H1 (cell line): ENCODE measurements around the gene CMIP. TPM values are rescaled to one million over a fixed set of nuclear protein-coding genes. Genes with fewer than 3 reads are reported as not detected.

Source experiments
- CTCF ChIA-PET: fragments of 300-600 bp; sonication (Branson Sonifier 250); formaldehyde crosslinking; loops from one replicate; lab custom pipeline; 2021; ENCODE audit not compliant: partially characterized antibody; lab: Charles Lee
- POLR2A ChIA-PET: fragments of 300-600 bp; sonication (Branson Sonifier 250); formaldehyde crosslinking; loops from one replicate; lab custom pipeline; 2021; ENCODE audit warnings: inconsistent platforms; ENCODE audit not compliant: partially characterized antibody; lab: Charles Lee
- DNase-seq, 2 experiments: peaks; one replicate each; pipeline versions ENCODE4 v3.0.0 to v3.0.0-alpha.2; 2010 to 2022; ENCODE audit warnings: low spot score in 2 of 2, low read depth in 1 of 2, mixed read lengths in 1 of 2
- FAIRE-seq: peaks from 2 replicates; lab custom pipeline; 2011; peaks lifted over from hg19 to GRCh38; lab: Jason Lieb, UNC
- H2AFZ ChIP-seq: 2 replicates; pipeline ENCODE4 v1.8.1; 2012; ENCODE audit warnings: low read length, inconsistent platforms
- H2AK5ac ChIP-seq: 2 replicates; pipeline ENCODE4 v1.6.1; 2013; ENCODE audit warnings: low read depth, low read length
- H2BK120ac ChIP-seq: replicated peaks from 2 replicates; pipeline ENCODE3; 2013; ENCODE audit warnings: low read depth, low read length, inconsistent platforms
- H2BK12ac ChIP-seq: 2 replicates; pipeline ENCODE4 v1.6.1; 2013; ENCODE audit warnings: low read depth, low read length
- H2BK15ac ChIP-seq: 2 replicates; pipeline ENCODE4 v1.6.1; 2013; ENCODE audit warnings: low read length
- H2BK20ac ChIP-seq: 2 replicates; pipeline ENCODE4 v1.6.1; 2013; ENCODE audit warnings: low read length
- H2BK5ac ChIP-seq: 2 replicates; pipeline ENCODE4 v1.6.1; 2013; ENCODE audit warnings: low read depth, low read length
- H3K14ac ChIP-seq: 2 replicates; pipeline ENCODE4 v1.6.1; 2013; ENCODE audit warnings: inconsistent platforms; ENCODE audit not compliant: insufficient read length
- H3K18ac ChIP-seq: 2 replicates; pipeline ENCODE4 v1.6.1; 2013; ENCODE audit warnings: low read length; ENCODE audit errors: extremely low read depth
- H3K23ac ChIP-seq: 2 replicates; pipeline ENCODE4 v1.6.1; 2013; ENCODE audit warnings: inconsistent platforms; ENCODE audit not compliant: insufficient read length
- H3K23me2 ChIP-seq: 2 replicates; pipeline ENCODE4 v1.6.1; 2013; ENCODE audit warnings: low read depth, low read length
- H3K27ac ChIP-seq: 2 replicates; pipeline ENCODE4 v1.6.1; 2011; ENCODE audit warnings: low read depth, low read length, inconsistent platforms
- H3K27me3 ChIP-seq, 4 experiments: replicated peaks in 1 of 4; 1 replicate in 1 of 4; 2 replicates in 3 of 4; pipeline versions ENCODE4 v1.6.1 to v1.8.1; 2011 to 2013; ENCODE audit warnings: low read length in 3 of 4, mild to moderate bottlenecking in 3 of 4, inconsistent platforms in 2 of 4, mixed read lengths in 2 of 4, moderate library complexity in 1 of 4; ENCODE audit not compliant: control insufficient read depth in 3 of 4, insufficient read depth in 3 of 4; ENCODE audit errors: extremely low read depth in 1 of 4
- H3K36me3 ChIP-seq, 4 experiments: 2 replicates each; pipeline versions ENCODE4 v1.6.1 to v1.8.1; 2011 to 2013; ENCODE audit warnings: mild to moderate bottlenecking in 4 of 4, low read length in 3 of 4, moderate library complexity in 2 of 4, control low read depth in 1 of 4, inconsistent platforms in 1 of 4; ENCODE audit not compliant: insufficient read depth in 4 of 4, control insufficient read depth in 2 of 4
- H3K4ac ChIP-seq: replicated peaks from 2 replicates; pipeline ENCODE3; 2013; ENCODE audit warnings: low read length, low read depth, mixed read lengths, inconsistent platforms; ENCODE audit not compliant: insufficient read length
- H3K4me1 ChIP-seq, 4 experiments: replicated peaks in 1 of 4; 1 replicate in 1 of 4; 2 replicates in 3 of 4; pipeline versions ENCODE4 v1.6.1 to v1.8.1; 2011 to 2013; ENCODE audit warnings: low read length in 3 of 4, inconsistent platforms in 2 of 4, mixed read lengths in 1 of 4; ENCODE audit not compliant: insufficient read depth in 4 of 4, control insufficient read depth in 3 of 4
- H3K4me2 ChIP-seq, 2 experiments: 2 replicates each; pipeline versions ENCODE4 v1.6.1 to v1.8.1; 2011 to 2013; ENCODE audit warnings: low read depth in 2 of 2, low read length in 2 of 2, control low read depth in 1 of 2, inconsistent platforms in 1 of 2, mild to moderate bottlenecking in 1 of 2; ENCODE audit not compliant: insufficient read depth in 1 of 2
- H3K4me3 ChIP-seq, 4 experiments: fragments of 200-600, 300-600 bp in 1 of 4; sonication (generic), shearing (Covaris generic), sonication (Bioruptor Twin) in 1 of 4; 2 replicates each; pipeline versions ENCODE4 v1.5.1 to v1.8.1; 2011 to 2016; ENCODE audit warnings: low read length in 4 of 4, low read depth in 3 of 4, control low read depth in 2 of 4, inconsistent platforms in 2 of 4, mild to moderate bottlenecking in 2 of 4, mixed read lengths in 1 of 4, moderate library complexity in 1 of 4; ENCODE audit not compliant: insufficient read depth in 2 of 4; ENCODE audit errors: extremely low read depth in 1 of 4
- H3K56ac ChIP-seq: replicated peaks from 2 replicates; pipeline ENCODE3; 2013; ENCODE audit warnings: low read depth, mild to moderate bottlenecking, mixed read lengths, low read length, inconsistent platforms; ENCODE audit not compliant: insufficient read length
- H3K79me1 ChIP-seq: 2 replicates; pipeline ENCODE4 v1.6.1; 2013; ENCODE audit warnings: low read depth, low read length, control low read depth
- H3K79me2 ChIP-seq, 2 experiments: 2 replicates each; pipeline versions ENCODE4 v1.6.1 to v1.8.1; 2012 to 2013; ENCODE audit warnings: low read length in 2 of 2, mild to moderate bottlenecking in 2 of 2, inconsistent platforms in 1 of 2; ENCODE audit not compliant: insufficient read depth in 2 of 2, control insufficient read depth in 1 of 2
- H3K9ac ChIP-seq, 4 experiments: replicated peaks in 1 of 4; 1 replicate in 1 of 4; 2 replicates in 3 of 4; pipeline versions ENCODE4 v1.6.1 to v1.8.1; 2011 to 2013; ENCODE audit warnings: low read depth in 3 of 4, low read length in 3 of 4, control low read depth in 2 of 4, mild to moderate bottlenecking in 2 of 4, moderate library complexity in 2 of 4, inconsistent platforms in 1 of 4; ENCODE audit errors: extremely low read depth in 1 of 4
- H3K9me3 ChIP-seq, 2 experiments: 2 replicates each; pipeline versions ENCODE4 v1.6.1 to v1.8.1; 2012 to 2013; ENCODE audit warnings: mild to moderate bottlenecking in 2 of 2, moderate library complexity in 2 of 2, control low read depth in 1 of 2, inconsistent platforms in 1 of 2, low read depth in 1 of 2, low read length in 1 of 2, mixed read lengths in 1 of 2; ENCODE audit not compliant: insufficient read depth in 2 of 2
- H4K20me1 ChIP-seq, 2 experiments: replicated peaks in 1 of 2; 2 replicates each; pipeline versions ENCODE3 to v1.8.1; 2011 to 2013; ENCODE audit warnings: inconsistent platforms in 2 of 2, low read length in 2 of 2, mild to moderate bottlenecking in 1 of 2; ENCODE audit not compliant: insufficient read depth in 2 of 2, control insufficient read depth in 1 of 2
- H4K5ac ChIP-seq: 2 replicates; pipeline ENCODE4 v1.6.1; 2013; ENCODE audit warnings: low read length, low read depth, mixed read lengths, inconsistent platforms; ENCODE audit not compliant: insufficient read length
- H4K8ac ChIP-seq: 2 replicates; pipeline ENCODE4 v1.8.0; 2013; ENCODE audit warnings: mild to moderate bottlenecking, moderate library complexity, low read length, inconsistent platforms; ENCODE audit not compliant: insufficient read depth; ENCODE audit errors: extremely low read depth
- H4K91ac ChIP-seq: replicated peaks from 2 replicates; pipeline ENCODE3; 2013; ENCODE audit warnings: low read length, mixed read lengths, inconsistent platforms; ENCODE audit not compliant: insufficient read length
- CREB1 ChIP-seq: IDR thresholded peaks from 2 replicates; pipeline ENCODE4 v1.6.1; 2012; ENCODE audit warnings: inconsistent platforms
- EP300 ChIP-seq, 2 experiments: IDR thresholded peaks; 1 replicate in 1 of 2; 2 replicates in 1 of 2; pipeline ENCODE4 v1.6.1; 2011 to 2012; ENCODE audit warnings: low read depth in 2 of 2, low read length in 2 of 2, mild to moderate bottlenecking in 2 of 2, borderline replicate concordance in 1 of 2, inconsistent platforms in 1 of 2, moderate library complexity in 1 of 2
- KDM5A ChIP-seq: fragments of 200-600 bp; IDR thresholded peaks from 2 replicates; pipeline ENCODE4 v1.7.1; 2012; ENCODE audit warnings: mild to moderate bottlenecking, low read length, inconsistent platforms, mixed read lengths
- SP1 ChIP-seq: IDR thresholded peaks from 2 replicates; pipeline ENCODE4 v1.6.1; 2011; ENCODE audit warnings: low read depth, low read length
- TAF7 ChIP-seq: optimal IDR thresholded peaks from 2 replicates; pipeline ENCODE3; 2011; ENCODE audit warnings: low read depth, mild to moderate bottlenecking, inconsistent platforms, low read length, moderate library complexity, borderline replicate concordance
- WGBS, 2 experiments: shearing (Covaris generic) in 1 of 2; methylation state at CpG; one replicate each; pipeline versions ENCODE4 v1.1.6 to v1.1.7; 2013 to 2015; ENCODE audit warnings: low lambda C conversion rate in 2 of 2, mixed read lengths in 2 of 2, inconsistent platforms in 1 of 2, low coverage in 1 of 2, missing lambda C conversion rate in 1 of 2; ENCODE audit not compliant: insufficient replicate concordance in 2 of 2, insufficient coverage in 1 of 2, insufficient read length in 1 of 2; ENCODE audit errors: extremely low coverage in 1 of 2, missing lambda C conversion rate in 1 of 2; 5-methylcytosine and 5-hydroxymethylcytosine counted together
- polyA plus RNA-seq, 7 experiments: library from polyadenylated mRNA; depleted of rRNA in 3 of 7; stranded (reverse) in 5 of 7; unstranded in 2 of 7; fragments of >200 nt in 5 of 7; fragments of 200-250 nt in 2 of 7; gene quantifications; 1 replicate in 5 of 7; 2 replicates in 1 of 7; 4 replicates in 1 of 7; pipeline versions ENCODE4 v1.2.1 to v1.2.3, GENCODE V29; 2011 to 2013; ENCODE audit warnings: missing spikeins in 2 of 7, mixed read lengths in 2 of 7
- total RNA-seq: library from RNA; stranded (reverse); fragmentation: NEBNext Ultra II Directional; extraction: Animal tissue kit (Norgen Biotek cat#: 25700); gene quantifications from 2 replicates; pipeline ENCODE4 v1.2.1, GENCODE V29; 2021

Gene CMIP
- total and polyA plus RNA-seq, 2 of the 8 experiments (the other 6 are each of a cell fraction or from before 2014, with no cell fraction given) = 7.9 to 53.2 TPM

GRCh38 chr16:81492311-81492761 is 47.7 kb downstream of the CMIP start:
- Histone ChIP-seq H4K5ac (no peak overlapping the region), H3K36me3 (no peaks in the 10 kb centered on the region), H3K4me2 (no peak overlapping the region), H3K4ac (no peak overlapping the region), H2AK5ac (no peak overlapping the region), H3K23me2 (no peaks in the 10 kb centered on the region), H3K79me1 (peaks cover 32% of the 10 kb centered on the region), H3K27ac (no peak overlapping the region; the same call in 1 of the 2 replicates), H2BK20ac (no peak overlapping the region), H3K4me1 (peaks cover 0 to 12% (median 6%) of the 10 kb centered on the region in 4 experiments; a peak in 4 of 7 replicates), H3K79me2 (peaks cover 7 to 94% of the 10 kb centered on the region in 2 experiments; a peak in 3 of 4 replicates), H2BK12ac (no peak overlapping the region), H3K14ac (no peak overlapping the region), H2BK120ac (no peak overlapping the region), H3K27me3 (no peaks in the 10 kb centered on the region), H2BK5ac (peak overlapping the region; percentile 61; the same call in 1 of the 2 replicates), H2BK15ac (no peak overlapping the region; the same call in 1 of the 2 replicates), H2AFZ (no peak overlapping the region), H4K20me1 (peaks cover 21 to 32% of the 10 kb centered on the region in 2 experiments), H3K18ac (no peak overlapping the region), H3K56ac (no peak overlapping the region), H3K4me3 (no peak overlapping the region), H3K9ac (no peak overlapping the region), H4K91ac (no peak overlapping the region), H3K23ac (no peak overlapping the region), H3K9me3 (no peaks in the 10 kb centered on the region), H4K8ac (no peak overlapping the region)
- POLR2A ChIA-PET = interaction anchor here (1.4 kb wide), 1 partner anchor 9 kb away, joined by 5 read pairs; no protein-coding TSS in a partner anchor
- FAIRE-seq = no peak
- CTCF ChIA-PET = interaction anchor here (0.9 to 1.6 kb wide), 3 partner anchors 11 to 231 kb away, joined by 3 to 4 read pairs (median 3); no protein-coding TSS in a partner anchor
- TF ChIP-seq EP300 (IDR thresholded peaks at IDR 0.05; ENCODE audit: borderline replicate concordance in 1 of 2, low read depth in 2 of 2, low read length in 2 of 2) (no peak), CREB1 (no peak), SP1 (no peak), KDM5A (no peak), TAF7 (no peak)
- no peak for DNase-seq
- WGBS, 2 experiments = 78% methylated on average over 6 of the region's 14 CpGs; no CpG with 5 or more reads in 1 of the 2 experiments
